Renal cortex interstitium (tissue), 11 donors: Measurements from ENCODE around the gene OR2A2. TPM values are rescaled to one million over a fixed set of nuclear protein-coding genes. Genes with fewer than 3 reads are reported as not detected.

ENCODE experiments used
- DNase-seq, 11 donors: peaks; one replicate each; pipeline ENCODE4 v3.0.0-alpha.2; 2013; ENCODE audit warnings: low read depth in 9 of 11, low spot score in 4 of 11; ENCODE audit errors: extremely low read depth in 1 of 11
- polyA plus RNA-seq, 3 donors: library from polyadenylated mRNA; unstranded; fragments of 120-200 nt; gene quantifications; one replicate each; pipeline ENCODE4 v1.2.1, GENCODE V29; 2013; ENCODE audit not compliant: insufficient read length in 3 of 3

The OR2A2 gene
- polyA plus RNA-seq, 3 donors: not detected

GRCh38 chr7:144132262-144132661 is 22.9 kb downstream of the OR2A2 start:
- DNase-seq: no peak

GRCh38 chr7:144133307-144133706 is 23.9 kb downstream of the OR2A2 start:
- DNase-seq: no peak

- no peak for DNase-seq
These were observed 24.7 kb downstream of the OR2A2 start for GRCh38 chr7:144134116-144134515.

- DNase-seq: no peak
These were observed 28.1 kb downstream of the OR2A2 start for GRCh38 chr7:144137501-144137900.

- no peak for DNase-seq
These were observed 32.8 kb downstream of the OR2A2 start for GRCh38 chr7:144142187-144142586.

GRCh38 chr7:144144426-144144825 is 35.0 kb downstream of the OR2A2 start:
- DNase-seq: no peak

- DNase-seq: no peak
These were observed 38.9 kb downstream of the OR2A2 start for GRCh38 chr7:144148224-144148827.

GRCh38 chr7:144158861-144159260 is 49.5 kb downstream of the OR2A2 start:
- no peak for DNase-seq

Other genes with a start within 250 kb of the OR2A2 start
- 10 to 100 TPM; 73.5 to 93.6 (median 88.7) TPM for gene TCAF1, start 207.4 kb upstream of the OR2A2 start, polyA plus RNA-seq
- not detected for gene OR2F2, start 174.3 kb upstream of the OR2A2 start, polyA plus RNA-seq
- under 1 TPM in 2 of 3 donors, not detected in 1; 0.04 to 0.18 TPM for gene OR2F1, start 154.7 kb upstream of the OR2A2 start, polyA plus RNA-seq
- under 1 TPM in 1 of 3 donors, not detected in 2; 0.03 TPM for gene OR6B1, start 109.3 kb upstream of the OR2A2 start, polyA plus RNA-seq
- under 1 TPM in 1 of 3 donors, not detected in 2; 0.06 TPM for gene OR2A5, start 60.6 kb upstream of the OR2A2 start, polyA plus RNA-seq
- under 1 TPM in 1 of 3 donors, not detected in 2; 0.17 TPM for gene OR2A25, start 39.8 kb upstream of the OR2A2 start, polyA plus RNA-seq
- gene OR2A12, start 23.3 kb upstream of the OR2A2 start, polyA plus RNA-seq: under 1 TPM; 0.04 to 0.08 (median 0.06) TPM
- gene OR2A14, start 13.6 kb downstream of the OR2A2 start, polyA plus RNA-seq: not detected
- 10 to 100 TPM in 1 of 3 donors, 1 to 10 TPM in 2; 3.2 to 10.3 (median 3.7) TPM for gene CTAGE4, start 73.9 kb downstream of the OR2A2 start, polyA plus RNA-seq
- gene ARHGEF35, start 86.2 kb downstream of the OR2A2 start, polyA plus RNA-seq: 10 to 100 TPM; 19.6 to 25.1 (median 21.8) TPM
- gene OR2A42, start 130.0 kb downstream of the OR2A2 start, polyA plus RNA-seq: 1 to 10 TPM in 2 of 3 donors, under 1 TPM in 1; 0.98 to 2.7 (median 1.2) TPM
- 10 to 100 TPM in 2 of 3 donors, 1 to 10 TPM in 1; 3.9 to 12.1 (median 11.6) TPM for gene OR2A7, start 155.2 kb downstream of the OR2A2 start, polyA plus RNA-seq
- gene CTAGE8, start 159.7 kb downstream of the OR2A2 start, polyA plus RNA-seq: 10 to 100 TPM in 1 of 3 donors, 1 to 10 TPM in 2; 5.0 to 14.3 (median 5.7) TPM
- gene OR2A1, start 202.8 kb downstream of the OR2A2 start, polyA plus RNA-seq: 1 to 10 TPM in 1 of 3 donors, under 1 TPM in 2; 0.42 to 1.1 (median 0.81) TPM
- 10 to 100 TPM; 16.5 to 28.0 (median 25.6) TPM for gene ARHGEF5, start 245.8 kb downstream of the OR2A2 start, polyA plus RNA-seq